ENCODE results near the gene KRTAP13-4. TPM values are rescaled to one million over a fixed set of nuclear protein-coding genes. Genes with fewer than 3 reads are reported as not detected.

The KRTAP13-4 gene
- total RNA-seq = not detected

GRCh38 chr21:30430170-30430655, at the start of gene KRTAP13-4:
TSS of gene KRTAP13-4 (plus strand) at chr21:30430220. CDS start at chr21:30430276, 56 bp downstream.
- no peaks in the 10 kb centered on the region for H3K4me1 Mint-ChIP-seq
- H3K27me3 Mint-ChIP-seq = peaks cover 13% of the 10 kb centered on the region
- H3K36me3 Mint-ChIP-seq (ENCODE audit: low read depth) = no peaks in the 10 kb centered on the region
- no peaks in the 10 kb centered on the region for H3K9me3 Mint-ChIP-seq
- H3K27ac Mint-ChIP-seq = no peak within 1 kb of the TSS
- no peak within 1 kb of the TSS for H3K4me3 Mint-ChIP-seq
- ATAC-seq (replicated peaks) = no peak

GRCh38 chr21:30382201-30382600, 47.8 kb upstream of the KRTAP13-4 start:
- no peaks in the 10 kb centered on the region for H3K9me3 Mint-ChIP-seq
- no peak for ATAC-seq (replicated peaks)
- no peak overlapping the region for H3K27ac Mint-ChIP-seq
- no peaks in the 10 kb centered on the region for H3K4me1 Mint-ChIP-seq
- peaks cover 4% of the 10 kb centered on the region for H3K27me3 Mint-ChIP-seq
- no peak overlapping the region for H3K4me3 Mint-ChIP-seq
- H3K36me3 Mint-ChIP-seq (ENCODE audit: low read depth) = no peaks in the 10 kb centered on the region

GRCh38 chr21:30391492-30392025, 38.5 kb upstream of the KRTAP13-4 start:
- Mint-ChIP-seq H3K36me3 (ENCODE audit: low read depth) (no peaks in the 10 kb centered on the region), H3K4me3 (no peak overlapping the region), H3K27ac (no peak overlapping the region), H3K9me3 (no peaks in the 10 kb centered on the region), H3K4me1 (no peaks in the 10 kb centered on the region), H3K27me3 (peaks cover 3% of the 10 kb centered on the region)
- no peak for ATAC-seq (replicated peaks)

- peaks cover 11% of the 10 kb centered on the region for H3K27me3 Mint-ChIP-seq
- H3K4me1 Mint-ChIP-seq = no peaks in the 10 kb centered on the region
- H3K36me3 Mint-ChIP-seq (ENCODE audit: low read depth) = no peaks in the 10 kb centered on the region
- ATAC-seq (replicated peaks) = no peak
- no peaks in the 10 kb centered on the region for H3K9me3 Mint-ChIP-seq
- H3K4me3 Mint-ChIP-seq = no peak within 1 kb of the TSS
- H3K27ac Mint-ChIP-seq = no peak within 1 kb of the TSS
Observed at GRCh38 chr21:30395731-30396130, 34.3 kb upstream of the KRTAP13-4 start, which contains the start of gene KRTAP13-1. TSS of gene KRTAP13-1 (plus strand) at chr21:30396031. CDS start at chr21:30396087, 56 bp downstream.

- peak; percentile 35 for ATAC-seq (replicated peaks)
- Mint-ChIP-seq H3K36me3 (ENCODE audit: low read depth) (no peaks in the 10 kb centered on the region), H3K9me3 (peaks cover 9% of the 10 kb centered on the region), H3K27ac (no peak overlapping the region), H3K27me3 (peaks cover 9% of the 10 kb centered on the region), H3K4me1 (no peaks in the 10 kb centered on the region), H3K4me3 (no peak overlapping the region)
Observed at GRCh38 chr21:30408782-30409494, 21.1 kb upstream of the KRTAP13-4 start.

- H3K9me3 Mint-ChIP-seq = no peaks in the 10 kb centered on the region
- no peaks in the 10 kb centered on the region for H3K27me3 Mint-ChIP-seq
- no peak overlapping the region for H3K27ac Mint-ChIP-seq
- ATAC-seq (replicated peaks) = no peak
- H3K4me1 Mint-ChIP-seq = no peaks in the 10 kb centered on the region
- no peaks in the 10 kb centered on the region for H3K36me3 Mint-ChIP-seq (ENCODE audit: low read depth)
- no peak overlapping the region for H3K4me3 Mint-ChIP-seq
Observed at GRCh38 chr21:30415993-30416392, 14.0 kb upstream of the KRTAP13-4 start.

GRCh38 chr21:30425826-30426225, 4.2 kb upstream of the KRTAP13-4 start, which contains the start of gene KRTAP13-3:
TSS of gene KRTAP13-3 (minus strand) at chr21:30425926. CDS start at chr21:30425912, 14 bp downstream.
- Mint-ChIP-seq H3K27me3 (peaks cover 3% of the 10 kb centered on the region), H3K4me1 (no peaks in the 10 kb centered on the region), H3K36me3 (ENCODE audit: low read depth) (no peaks in the 10 kb centered on the region), H3K9me3 (no peaks in the 10 kb centered on the region), H3K27ac (no peak within 1 kb of the TSS), H3K4me3 (no peak within 1 kb of the TSS)
- no peak for ATAC-seq (replicated peaks)

- no peaks in the 10 kb centered on the region for H3K36me3 Mint-ChIP-seq (ENCODE audit: low read depth)
Observed at GRCh38 chr21:30426731-30427130, 3.3 kb upstream of the KRTAP13-4 start.

GRCh38 chr21:30434033-30434631, 4.1 kb downstream of the KRTAP13-4 start:
- Mint-ChIP-seq H3K36me3 (ENCODE audit: low read depth) (no peaks in the 10 kb centered on the region), H3K9me3 (no peaks in the 10 kb centered on the region), H3K4me3 (no peak overlapping the region), H3K4me1 (no peaks in the 10 kb centered on the region), H3K27ac (no peak overlapping the region), H3K27me3 (peaks cover 17% of the 10 kb centered on the region)
- ATAC-seq (replicated peaks) = peak; percentile 47

More at GRCh38 chr21:30426731-30427130, 3.3 kb upstream of the KRTAP13-4 start:
- H3K9me3 Mint-ChIP-seq = no peaks in the 10 kb centered on the region
- H3K27me3 Mint-ChIP-seq = peaks cover 7% of the 10 kb centered on the region
- no peaks in the 10 kb centered on the region for H3K4me1 Mint-ChIP-seq
- no peak overlapping the region for H3K4me3 Mint-ChIP-seq
- H3K27ac Mint-ChIP-seq = no peak overlapping the region
- ATAC-seq (replicated peaks) = no peak

GRCh38 chr21:30437010-30437565, 7.1 kb downstream of the KRTAP13-4 start:
- no peaks in the 10 kb centered on the region for H3K4me1 Mint-ChIP-seq
- H3K4me3 Mint-ChIP-seq = no peak overlapping the region
- no peak overlapping the region for H3K27ac Mint-ChIP-seq
- H3K27me3 Mint-ChIP-seq = peaks cover 15% of the 10 kb centered on the region
- H3K36me3 Mint-ChIP-seq (ENCODE audit: low read depth) = no peaks in the 10 kb centered on the region
- ATAC-seq (replicated peaks) = no peak
- peaks cover 5% of the 10 kb centered on the region for H3K9me3 Mint-ChIP-seq

- H3K4me3 Mint-ChIP-seq = no peak within 1 kb of the TSS
- no peaks in the 10 kb centered on the region for H3K4me1 Mint-ChIP-seq
Observed at GRCh38 chr21:30439975-30440374, 10.0 kb downstream of the KRTAP13-4 start, which contains the start of gene KRTAP15-1. TSS of gene KRTAP15-1 (plus strand) at chr21:30440275. CDS start at chr21:30440328, 53 bp downstream.

GRCh38 chr21:30443226-30443625, 13.2 kb downstream of the KRTAP13-4 start:
- no peak overlapping the region for H3K4me3 Mint-ChIP-seq
- no peaks in the 10 kb centered on the region for H3K36me3 Mint-ChIP-seq (ENCODE audit: low read depth)
- no peak overlapping the region for H3K27ac Mint-ChIP-seq
- no peak for ATAC-seq (replicated peaks)
- peaks cover 5% of the 10 kb centered on the region for H3K27me3 Mint-ChIP-seq
- H3K9me3 Mint-ChIP-seq = peaks cover 5% of the 10 kb centered on the region
- H3K4me1 Mint-ChIP-seq = no peaks in the 10 kb centered on the region

More at GRCh38 chr21:30439975-30440374, 10.0 kb downstream of the KRTAP13-4 start, which contains the start of gene KRTAP15-1:
- Mint-ChIP-seq H3K27ac (no peak within 1 kb of the TSS), H3K36me3 (ENCODE audit: low read depth) (no peaks in the 10 kb centered on the region), H3K9me3 (peaks cover 5% of the 10 kb centered on the region), H3K27me3 (peaks cover 12% of the 10 kb centered on the region)
- no peak for ATAC-seq (replicated peaks)

- H3K9me3 Mint-ChIP-seq = peaks cover 5% of the 10 kb centered on the region
- H3K27me3 Mint-ChIP-seq = peaks cover 5% of the 10 kb centered on the region
- no peaks in the 10 kb centered on the region for H3K4me1 Mint-ChIP-seq
- H3K4me3 Mint-ChIP-seq = no peak overlapping the region
- H3K36me3 Mint-ChIP-seq (ENCODE audit: low read depth) = no peaks in the 10 kb centered on the region
- ATAC-seq (replicated peaks) = no peak
- no peak overlapping the region for H3K27ac Mint-ChIP-seq
Observed at GRCh38 chr21:30444204-30444603, 14.2 kb downstream of the KRTAP13-4 start.

- peaks cover 5% of the 10 kb centered on the region for H3K27me3 Mint-ChIP-seq
- no peak overlapping the region for H3K4me3 Mint-ChIP-seq
- H3K27ac Mint-ChIP-seq = no peak overlapping the region
- ATAC-seq (replicated peaks) = no peak
- H3K9me3 Mint-ChIP-seq = no peaks in the 10 kb centered on the region
- H3K4me1 Mint-ChIP-seq = no peaks in the 10 kb centered on the region
- no peaks in the 10 kb centered on the region for H3K36me3 Mint-ChIP-seq (ENCODE audit: low read depth)
Observed at GRCh38 chr21:30447056-30447455, 17.0 kb downstream of the KRTAP13-4 start.
